IMR-90 (cell line): ENCODE results near the gene CEP70. TPM values are rescaled to one million over a fixed set of nuclear protein-coding genes. Genes with fewer than 3 reads are reported as not detected.

Experiments
- ATAC-seq: fragments of 200-7000 bp; cut with Tn5 transposase; 2 replicates; pipeline ENCODE4 v1.9.1; 2020; ENCODE audit warnings: low read depth, mild to moderate bottlenecking, moderate library complexity
- BruUV-seq: library from RNA; stranded (reverse); fragments of 400-500 nt; replicated peaks from 2 replicates; lab custom pipeline; 2021; lab: Mats Ljungman, UMichigan
- CTCF ChIA-PET: fragments of 300-600 bp; formaldehyde crosslinking; extraction: SDS; loops from one replicate; lab custom pipeline; 2021; ENCODE audit warnings: antibody characterized with exemption; lab: Yijun Ruan, JAX
- POLR2A ChIA-PET: fragments of 300-600 bp; sonication (Branson Sonifier 250); formaldehyde crosslinking; loops from one replicate; lab custom pipeline; 2022; ENCODE audit warnings: antibody characterized with exemption; ENCODE audit not compliant: unreplicated experiment; lab: Charles Lee
- DNase-seq: peaks from one replicate; pipeline ENCODE4 v3.0.0; 2013
- H2AFZ ChIP-seq: replicated peaks from 2 replicates; pipeline ENCODE3; 2013; ENCODE audit warnings: low read length, mild to moderate bottlenecking; ENCODE audit not compliant: poor library complexity
- H2AK5ac ChIP-seq: 2 replicates; pipeline ENCODE4 v1.6.1; 2013; ENCODE audit warnings: low read depth, low read length, inconsistent platforms
- H2AK9ac ChIP-seq: replicated peaks from 2 replicates; pipeline ENCODE3; 2013; ENCODE audit warnings: mild to moderate bottlenecking, low read depth, low read length, moderate library complexity; ENCODE audit not compliant: poor library complexity
- H2BK120ac ChIP-seq: 2 replicates; pipeline ENCODE4 v1.6.1; 2013; ENCODE audit warnings: low read depth, low read length, inconsistent platforms
- H2BK15ac ChIP-seq: 3 replicates; pipeline ENCODE4 v1.6.1; 2013; ENCODE audit warnings: low read depth, low read length, inconsistent platforms
- H2BK20ac ChIP-seq: 2 replicates; pipeline ENCODE4 v1.6.1; 2013; ENCODE audit warnings: low read depth, mild to moderate bottlenecking, inconsistent platforms, low read length, moderate library complexity
- H2BK5ac ChIP-seq: 2 replicates; pipeline ENCODE4 v1.6.1; 2013; ENCODE audit warnings: mild to moderate bottlenecking, low read depth, low read length, inconsistent platforms; ENCODE audit not compliant: poor library complexity, severe bottlenecking
- H3K14ac ChIP-seq: replicated peaks from 2 replicates; pipeline ENCODE4 v1.6.1; 2013; ENCODE audit warnings: low read depth, low read length, inconsistent platforms
- H3K18ac ChIP-seq: 2 replicates; pipeline ENCODE4 v1.6.1; 2013; ENCODE audit warnings: low read depth, low read length, control low read depth
- H3K23ac ChIP-seq: 2 replicates; pipeline ENCODE4 v1.6.1; 2013; ENCODE audit warnings: low read depth, low read length, inconsistent platforms
- H3K27ac ChIP-seq: 2 replicates; pipeline ENCODE4 v1.5.1; 2013; ENCODE audit warnings: mild to moderate bottlenecking, control low read depth, low read length; ENCODE audit not compliant: insufficient read depth
- H3K27me3 ChIP-seq: 2 replicates; pipeline ENCODE4 v1.6.1; 2013; ENCODE audit warnings: low read length; ENCODE audit not compliant: control insufficient read depth, insufficient read depth
- H3K36me3 ChIP-seq: 2 replicates; pipeline ENCODE4 v1.6.1; 2013; ENCODE audit warnings: low read length, mixed read lengths; ENCODE audit not compliant: control insufficient read depth, insufficient read depth
- H3K4ac ChIP-seq: 2 replicates; pipeline ENCODE4 v1.6.1; 2013; ENCODE audit warnings: low read depth, low read length, inconsistent platforms
- H3K4me1 ChIP-seq: 2 replicates; pipeline ENCODE4 v1.6.1; 2013; ENCODE audit warnings: low read length, mixed read lengths; ENCODE audit not compliant: control insufficient read depth, insufficient read depth
- H3K4me2 ChIP-seq: 2 replicates; pipeline ENCODE4 v1.6.1; 2013; ENCODE audit warnings: low read depth, mild to moderate bottlenecking, control low read depth, low read length, moderate library complexity
- H3K4me3 ChIP-seq: 2 replicates; pipeline ENCODE4 v1.5.1; 2013; ENCODE audit warnings: low read depth, mild to moderate bottlenecking, control low read depth, low read length, moderate library complexity; ENCODE audit not compliant: insufficient read depth
- H3K56ac ChIP-seq: 2 replicates; pipeline ENCODE4 v1.6.1; 2013; ENCODE audit warnings: low read length, inconsistent platforms; ENCODE audit not compliant: insufficient read depth; ENCODE audit errors: extremely low read depth
- H3K79me1 ChIP-seq, 2 experiments: 2 replicates each; pipeline ENCODE4 v1.6.1; 2013; ENCODE audit warnings: low read length in 2 of 2, inconsistent platforms in 1 of 2, low read depth in 1 of 2
- H3K9ac ChIP-seq: 2 replicates; pipeline ENCODE4 v1.6.1; 2013; ENCODE audit warnings: low read depth, low read length, control low read depth
- H3K9me1 ChIP-seq: 2 replicates; pipeline ENCODE4 v1.6.1; 2013; ENCODE audit warnings: low read length, inconsistent platforms; ENCODE audit not compliant: insufficient read depth
- H3K9me3 ChIP-seq: 2 replicates; pipeline ENCODE4 v1.6.1; 2013; ENCODE audit warnings: low read length; ENCODE audit not compliant: control insufficient read depth, insufficient read depth
- H4K20me1 ChIP-seq: 2 replicates; pipeline ENCODE4 v1.6.1; 2013; ENCODE audit warnings: low read length, inconsistent platforms; ENCODE audit not compliant: insufficient read depth
- H4K5ac ChIP-seq: 2 replicates; pipeline ENCODE4 v1.6.1; 2013; ENCODE audit warnings: mild to moderate bottlenecking, low read depth, low read length, control low read depth
- H4K8ac ChIP-seq, 2 experiments: 2 replicates each; pipeline ENCODE4 v1.6.1; 2013; ENCODE audit warnings: low read depth in 2 of 2, low read length in 2 of 2, control low read depth in 1 of 2, inconsistent platforms in 1 of 2
- H4K91ac ChIP-seq: 2 replicates; pipeline ENCODE4 v1.6.1; 2013; ENCODE audit warnings: low read depth, low read length, inconsistent platforms; ENCODE audit not compliant: insufficient read depth
- BHLHE40 ChIP-seq: fragments of 150-350 bp; IDR thresholded peaks from 2 replicates; pipeline ENCODE4 v1.6.1; 2016; ENCODE audit warnings: mild to moderate bottlenecking, low read depth, low read length
- CEBPB ChIP-seq: IDR thresholded peaks from 2 replicates; pipeline ENCODE4 v1.6.1; 2012; ENCODE audit warnings: low read depth, low read length, improper control_type of control experiment
- CHD1 ChIP-seq: IDR thresholded peaks from 2 replicates; pipeline ENCODE4 v1.6.1; 2012; ENCODE audit warnings: low read depth, low read length, improper control_type of control experiment
- CTCF ChIP-seq: conservative IDR thresholded peaks from 2 replicates; pipeline ENCODE4 v1.5.1; 2012; ENCODE audit warnings: mild to moderate bottlenecking, low read depth, low read length, improper control_type of control experiment
- FOS ChIP-seq: fragments of 150-350 bp; IDR thresholded peaks from 2 replicates; pipeline ENCODE4 v1.6.1; 2016; ENCODE audit warnings: low read depth, low read length
- MAFK ChIP-seq: IDR thresholded peaks from 2 replicates; pipeline ENCODE4 v1.6.1; 2012; ENCODE audit warnings: low read depth, low read length, improper control_type of control experiment
- MAZ ChIP-seq: IDR thresholded peaks from 2 replicates; pipeline ENCODE4 v1.6.1; 2012; ENCODE audit warnings: low read depth, mild to moderate bottlenecking, low read length, improper control_type of control experiment, moderate library complexity, borderline replicate concordance
- MXI1 ChIP-seq: IDR thresholded peaks from 2 replicates; pipeline ENCODE4 v1.6.1; 2012; ENCODE audit warnings: low read depth, mild to moderate bottlenecking, low read length, moderate library complexity, borderline replicate concordance
- NFE2L2 ChIP-seq: fragments of 150-350 bp; IDR thresholded peaks from 2 replicates; pipeline ENCODE4 v1.6.1; 2016; ENCODE audit warnings: low read depth, mild to moderate bottlenecking, low read length
- POLR2A ChIP-seq: IDR thresholded peaks from 2 replicates; pipeline ENCODE4 v1.6.1; 2012; ENCODE audit warnings: mild to moderate bottlenecking, low read depth, low read length
- RAD21 ChIP-seq: IDR thresholded peaks from 2 replicates; pipeline ENCODE4 v1.6.1; 2012; ENCODE audit warnings: low read length, improper control_type of control experiment
- RCOR1 ChIP-seq: IDR thresholded peaks from 2 replicates; pipeline ENCODE4 v1.6.1; 2012; ENCODE audit warnings: mild to moderate bottlenecking, low read length, improper control_type of control experiment; ENCODE audit not compliant: insufficient replicate concordance
- RFX5 ChIP-seq: IDR thresholded peaks from 2 replicates; pipeline ENCODE4 v1.8.0; 2012; ENCODE audit warnings: low read depth, mild to moderate bottlenecking, low read length, moderate library complexity
- SMC3 ChIP-seq: fragments of 150-350 bp; IDR thresholded peaks from 2 replicates; pipeline ENCODE4 v1.6.1; 2016; ENCODE audit warnings: low read depth, mild to moderate bottlenecking, antibody characterized with exemption, low read length, moderate library complexity
- USF2 ChIP-seq: fragments of 150-350 bp; IDR thresholded peaks from 2 replicates; pipeline ENCODE4 v1.6.1; 2017; ENCODE audit warnings: mild to moderate bottlenecking, antibody characterized with exemption, low read length, low read depth
- WGBS, 2 experiments: methylation state at CpG; one replicate each; pipeline versions ENCODE4 v1.1.5 to v1.1.7; 2013; ENCODE audit warnings: missing lambda C conversion rate in 2 of 2; ENCODE audit not compliant: insufficient read length in 1 of 2; ENCODE audit errors: extremely low coverage in 2 of 2; 5-methylcytosine and 5-hydroxymethylcytosine counted together
- dilution Hi-C: fragments of 300-500 bp; cut with HindIII; formaldehyde crosslinking; loops from one replicate; pipeline ENCODE4 v1.14.3; 2018; ENCODE audit warnings: low sequenced_read_pairs; ENCODE audit not compliant: unreplicated experiment
- in situ Hi-C: fragments of 300-500 bp; cut with MboI; formaldehyde crosslinking; loops from 3 replicates; pipeline ENCODE4 v1.14.3; 2019; ENCODE audit warnings: low sequenced_read_pairs, inconsistent platforms, mixed read lengths
- intact Hi-C: fragments of 100-400 bp; cut with micrococcal nuclease; formaldehyde crosslinking; loops from 2 replicates; pipeline ENCODE4 v1.10.0; 2022
- polyA plus RNA-seq, 3 experiments: library from polyadenylated mRNA; depleted of rRNA; stranded (reverse); fragments of >200 nt; gene quantifications; 2 replicates each; pipeline ENCODE4 v1.2.3, GENCODE V29; 2012; ENCODE audit warnings: low replicate concordance in 1 of 3
- total RNA-seq: library from RNA; depleted of rRNA; stranded (reverse); fragments of >200 nt; gene quantifications from 2 replicates; pipeline ENCODE4 v1.2.3, GENCODE V29; 2012

The CEP70 gene
- total and polyA plus RNA-seq, 2 of the 4 experiments (the other 2 are of a cell fraction): 4.6 to 11.1 TPM

DNA sequence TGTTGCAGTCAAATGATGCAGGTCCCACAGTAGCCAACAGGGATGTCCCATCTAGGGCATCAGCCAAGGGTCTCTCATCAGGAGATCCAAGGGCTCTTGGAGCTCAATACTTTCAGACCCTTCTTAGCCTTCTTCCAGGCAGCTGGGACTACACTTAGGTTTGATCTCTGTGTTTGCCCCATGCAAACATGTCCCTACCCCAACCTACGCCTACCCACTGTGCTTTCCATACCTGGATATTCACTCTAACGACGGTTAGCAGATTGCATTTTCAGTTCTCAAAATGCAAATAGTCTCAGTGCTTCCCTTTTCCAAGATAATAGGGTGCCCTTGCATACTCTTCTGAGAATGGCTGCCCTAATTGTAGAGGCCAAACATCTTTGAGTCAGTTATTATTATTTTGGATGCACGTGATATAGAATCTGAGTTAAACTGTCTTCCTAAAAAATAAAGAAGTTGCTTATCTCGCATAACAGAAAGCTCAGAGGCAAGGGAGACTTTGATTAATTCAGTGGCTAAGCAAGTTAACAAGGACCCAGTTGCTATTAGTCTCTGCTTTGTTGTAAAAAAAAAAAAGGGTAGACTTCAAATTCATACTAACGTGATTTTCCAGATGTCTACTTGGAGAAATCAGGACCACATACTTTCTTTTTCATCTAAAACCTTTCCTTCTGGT, 1.0 kb upstream of the CEP70 start:
- H3K14ac ChIP-seq: no peak overlapping the region
- no peak overlapping the region for H2BK120ac ChIP-seq
- no peak overlapping the region for H4K8ac ChIP-seq
- no peaks in the 10 kb centered on the region for H4K20me1 ChIP-seq
- no peaks in the 10 kb centered on the region for H3K4me1 ChIP-seq
- H3K56ac ChIP-seq: no peak overlapping the region
- 100% methylated on average over 1 of the region's 6 CpGs; no CpG with 5 or more reads in 1 of the 2 experiments for WGBS, 2 experiments
- dilution Hi-C loops (no loop called here), intact Hi-C loops (loop anchor here (1.0 to 10.0 kb wide), 6 partner anchors 99 to 732 kb away; partner anchors contain the start of gene PIK3CB), in situ Hi-C loops (loop anchor here (5.0 to 25.0 kb wide), 2 partner anchors 322 to 742 kb away; partner anchors contain the start of gene MRPS22)
- 0 out of 2 replicates have a peak overlapping the region, but pooled peaks have one; percentile 17 for H3K4ac ChIP-seq
- H3K23ac ChIP-seq: no peak overlapping the region
- H3K27ac ChIP-seq: no peak overlapping the region
- no peaks in the 10 kb centered on the region for H3K9me3 ChIP-seq
- peak overlapping the region; percentile 54; the same call in 1 of the 2 replicates for H3K4me3 ChIP-seq
- ChIA-PET POLR2A (no interaction called here), CTCF (interaction anchor here (0.9 to 3.6 kb wide), 9 partner anchors 8 to 341 kb away, joined by 3 to 42 read pairs (median 5); no protein-coding TSS in a partner anchor)
- DNase-seq: no peak
- ATAC-seq: no peak
- H2AK5ac ChIP-seq: no peak overlapping the region
- no peak overlapping the region for H3K18ac ChIP-seq
- no peak overlapping the region for H2BK20ac ChIP-seq
- H3K79me1 ChIP-seq: peaks cover 3 to 14% of the 10 kb centered on the region in 2 experiments; a peak in 2 of 4 replicates
- no peak overlapping the region for H3K4me2 ChIP-seq
- H2AFZ ChIP-seq: peak overlapping the region; percentile 83
- H4K5ac ChIP-seq: no peak overlapping the region
- H4K91ac ChIP-seq: no peak overlapping the region
- H3K9me1 ChIP-seq: no peaks in the 10 kb centered on the region
- H3K36me3 ChIP-seq: no peaks in the 10 kb centered on the region
- no peak overlapping the region for H3K9ac ChIP-seq
- no peak overlapping the region for H2AK9ac ChIP-seq
- H3K27me3 ChIP-seq: no peaks in the 10 kb centered on the region
- H2BK5ac ChIP-seq: no peak overlapping the region
- BruUV-seq: no TSS peak
- H2BK15ac ChIP-seq: no peak overlapping the region
- TF ChIP-seq NFE2L2 (no peak), BHLHE40 (no peak), FOS (no peak), RAD21 (no peak), SMC3 (no peak), POLR2A (no peak), MAZ (no peak), RCOR1 (no peak), RFX5 (no peak), CHD1 (no peak), USF2 (no peak), MAFK (no peak), MXI1 (no peak), CEBPB (no peak), CTCF (no peak)
